ENCODE data around the gene LRRC56.
"Not testable (repeated sequence)": the region's sequence is repeated elsewhere in the genome, so short reads cannot be mapped to it uniquely, and the experiment has no call there.

LRRC56 gene

GRCh38 chr11:501001-501682, 36.2 kb upstream of the LRRC56 start:
- DNase-seq (ENCODE audit: low read depth) = no peak

GRCh38 chr11:501683-502287, 35.5 kb upstream of the LRRC56 start:
- no peak for DNase-seq (ENCODE audit: low read depth)

GRCh38 chr11:502288-503178, 34.8 kb upstream of the LRRC56 start:
- DNase-seq (ENCODE audit: low read depth) = no peak

- no peak for DNase-seq (ENCODE audit: low read depth)
Measured at GRCh38 chr11:503179-503981, 33.9 kb upstream of the LRRC56 start.

GRCh38 chr11:504053-504993, 33.0 kb upstream of the LRRC56 start:
- no peak for DNase-seq (ENCODE audit: low read depth)

GRCh38 chr11:504994-505344, 32.4 kb upstream of the LRRC56 start:
- DNase-seq (ENCODE audit: low read depth) = no peak

- DNase-seq (ENCODE audit: low read depth) = peak; percentile 97
Measured at GRCh38 chr11:506238-506994, 30.9 kb upstream of the LRRC56 start.

- peak; percentile 92 for DNase-seq (ENCODE audit: low read depth)
Measured at GRCh38 chr11:506995-507726, 30.2 kb upstream of the LRRC56 start, which contains the start of gene RNH1. RNH1 (minus strand) TSS chr11:507242; CDS start chr11:502162, 5,080 bp downstream.

- peak; percentile 19 for DNase-seq (ENCODE audit: low read depth)
Measured at GRCh38 chr11:507727-508515, 29.4 kb upstream of the LRRC56 start.

- no peak for DNase-seq (ENCODE audit: low read depth)
Measured at GRCh38 chr11:508956-509355, 28.4 kb upstream of the LRRC56 start.

GRCh38 chr11:512761-513595, 24.3 kb upstream of the LRRC56 start:
- no peak for DNase-seq (ENCODE audit: low read depth)

GRCh38 chr11:514606-515005, 22.7 kb upstream of the LRRC56 start:
- no peak for DNase-seq (ENCODE audit: low read depth)

- no peak for DNase-seq (ENCODE audit: low read depth)
Measured at GRCh38 chr11:515131-515530, 22.2 kb upstream of the LRRC56 start.

GRCh38 chr11:516400-516799, 20.9 kb upstream of the LRRC56 start:
- no peak for DNase-seq (ENCODE audit: low read depth)

GRCh38 chr11:516918-517685, 20.2 kb upstream of the LRRC56 start:
- not testable (repeated sequence) for DNase-seq (ENCODE audit: low read depth)

GRCh38 chr11:518463-519202, 18.7 kb upstream of the LRRC56 start:
- peak; percentile 98 for DNase-seq (ENCODE audit: low read depth)
